ENCODE results near the gene NPSR1.
"Not testable (repeated sequence)": the region's sequence is repeated elsewhere in the genome, so short reads cannot be mapped to it uniquely, and the experiment has no call there.

Gene NPSR1

GRCh38 chr7:34875481-34875880 lies 217.5 kb downstream of the NPSR1 start:
- H3K4me3 ChIP-seq (ENCODE audit: low read depth in 1 of 2, low read length in 1 of 2) = no peak overlapping the region
- no peak overlapping the region for H3K27ac ChIP-seq
- no peaks in the 10 kb centered on the region for H3K4me1 ChIP-seq (ENCODE audit: control insufficient read depth in 1 of 2, insufficient read depth in 1 of 2, low read depth in 1 of 2, low read length in 1 of 2)
- H3K9me3 ChIP-seq = no peaks in the 10 kb centered on the region
- no peaks in the 10 kb centered on the region for H3K27me3 ChIP-seq
- TF ChIP-seq, protein P1, sequence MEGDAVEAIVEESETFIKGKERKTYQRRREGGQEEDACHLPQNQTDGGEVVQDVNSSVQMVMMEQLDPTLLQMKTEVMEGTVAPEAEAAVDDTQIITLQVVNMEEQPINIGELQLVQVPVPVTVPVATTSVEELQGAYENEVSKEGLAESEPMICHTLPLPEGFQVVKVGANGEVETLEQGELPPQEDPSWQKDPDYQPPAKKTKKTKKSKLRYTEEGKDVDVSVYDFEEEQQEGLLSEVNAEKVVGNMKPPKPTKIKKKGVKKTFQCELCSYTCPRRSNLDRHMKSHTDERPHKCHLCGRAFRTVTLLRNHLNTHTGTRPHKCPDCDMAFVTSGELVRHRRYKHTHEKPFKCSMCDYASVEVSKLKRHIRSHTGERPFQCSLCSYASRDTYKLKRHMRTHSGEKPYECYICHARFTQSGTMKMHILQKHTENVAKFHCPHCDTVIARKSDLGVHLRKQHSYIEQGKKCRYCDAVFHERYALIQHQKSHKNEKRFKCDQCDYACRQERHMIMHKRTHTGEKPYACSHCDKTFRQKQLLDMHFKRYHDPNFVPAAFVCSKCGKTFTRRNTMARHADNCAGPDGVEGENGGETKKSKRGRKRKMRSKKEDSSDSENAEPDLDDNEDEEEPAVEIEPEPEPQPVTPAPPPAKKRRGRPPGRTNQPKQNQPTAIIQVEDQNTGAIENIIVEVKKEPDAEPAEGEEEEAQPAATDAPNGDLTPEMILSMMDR (IDR thresholded peaks at IDR 0.05) = no peak
- H3K36me3 ChIP-seq = no peaks in the 10 kb centered on the region

DNA sequence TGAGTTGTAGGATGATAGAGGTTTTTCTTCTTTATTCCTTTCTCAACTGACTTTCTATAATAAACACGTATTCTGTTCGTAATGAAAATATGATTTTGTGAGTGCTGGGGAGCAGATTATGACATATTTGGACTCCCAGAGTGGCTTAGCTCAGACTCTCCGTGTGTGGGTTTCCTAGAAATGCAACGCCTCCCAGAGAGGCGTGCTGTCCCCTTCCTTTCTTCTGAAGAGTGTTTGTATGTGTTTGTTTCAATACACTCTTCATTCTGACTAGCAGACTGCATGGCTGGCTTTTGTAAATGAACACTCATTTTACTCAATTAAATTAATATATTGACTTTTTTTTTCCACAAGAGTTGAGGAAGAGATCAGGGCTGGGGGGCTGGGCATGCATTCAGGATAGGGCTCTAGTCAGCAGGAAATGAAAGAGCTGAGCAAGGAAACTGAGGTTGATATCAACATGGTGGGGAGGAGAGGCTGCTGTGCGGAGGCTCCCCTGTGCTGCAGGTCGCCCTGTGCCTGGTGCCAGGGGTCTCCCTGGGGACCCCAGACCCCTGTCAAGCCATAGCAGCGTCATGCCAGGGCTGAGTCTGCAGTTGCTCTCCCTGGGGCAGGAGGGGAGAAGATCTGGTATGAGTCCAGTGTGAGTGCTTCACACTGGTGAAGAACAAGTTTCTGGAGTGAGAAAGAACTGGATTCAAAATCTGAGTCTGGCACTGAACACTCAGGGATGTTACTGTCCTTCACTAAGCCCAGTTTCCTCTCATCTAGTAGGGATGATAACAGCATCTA lies 221.1 kb downstream of the NPSR1 start:
- not testable (repeated sequence) for H3K4me1 ChIP-seq (ENCODE audit: control insufficient read depth in 1 of 2, insufficient read depth in 1 of 2, low read depth in 1 of 2, low read length in 1 of 2); H3K27me3 ChIP-seq; H3K4me3 ChIP-seq (ENCODE audit: low read depth in 1 of 2, low read length in 1 of 2); H3K27ac ChIP-seq; H3K36me3 ChIP-seq; H3K9me3 ChIP-seq

- Histone ChIP-seq H3K9me3 (no peaks in the 10 kb centered on the region), H3K4me3 (ENCODE audit: low read depth in 1 of 2, low read length in 1 of 2) (no peak overlapping the region), H3K27ac (no peak overlapping the region), H3K27me3 (no peaks in the 10 kb centered on the region), H3K36me3 (no peaks in the 10 kb centered on the region), H3K4me1 (ENCODE audit: control insufficient read depth in 1 of 2, insufficient read depth in 1 of 2, low read depth in 1 of 2, low read length in 1 of 2) (no peaks in the 10 kb centered on the region)
- TF ChIP-seq, protein P1 (IDR thresholded peaks at IDR 0.05) = no peak
Measured at GRCh38 chr7:34879871-34880270, 221.9 kb downstream of the NPSR1 start.

- H3K4me1 ChIP-seq (ENCODE audit: control insufficient read depth in 1 of 2, insufficient read depth in 1 of 2, low read depth in 1 of 2, low read length in 1 of 2); H3K4me3 ChIP-seq (ENCODE audit: low read depth in 1 of 2, low read length in 1 of 2); H3K27ac ChIP-seq; H3K9me3 ChIP-seq; H3K36me3 ChIP-seq; H3K27me3 ChIP-seq: not testable (repeated sequence)
Measured at GRCh38 chr7:34883855-34884254, 225.8 kb downstream of the NPSR1 start.

DNA sequence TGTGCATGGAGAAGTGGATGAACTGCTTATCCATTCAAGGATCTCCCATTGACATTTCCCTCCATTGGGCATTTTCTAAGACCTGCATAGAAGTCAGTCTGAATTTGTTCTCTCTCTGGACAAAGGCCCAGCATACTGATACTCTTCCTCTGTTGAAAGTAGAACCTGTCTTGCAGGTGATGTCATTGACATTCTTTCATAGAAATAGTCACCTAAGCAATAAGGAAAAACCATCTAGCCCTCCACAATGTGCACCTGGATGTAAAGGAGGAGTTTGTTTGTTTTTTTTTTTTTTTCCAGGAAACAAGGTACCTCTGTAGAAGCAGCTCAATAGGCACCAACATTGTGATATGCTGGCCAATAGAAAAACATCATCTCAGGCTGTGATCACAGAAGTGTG lies 228.8 kb downstream of the NPSR1 start:
- no peaks in the 10 kb centered on the region for H3K36me3 ChIP-seq
- TF ChIP-seq, protein P1 (IDR thresholded peaks at IDR 0.05) = no peak
- H3K27ac ChIP-seq = no peak overlapping the region
- H3K9me3 ChIP-seq = no peaks in the 10 kb centered on the region
- H3K27me3 ChIP-seq = no peaks in the 10 kb centered on the region
- H3K4me3 ChIP-seq (ENCODE audit: low read depth in 1 of 2, low read length in 1 of 2) = no peak overlapping the region
- H3K4me1 ChIP-seq (ENCODE audit: control insufficient read depth in 1 of 2, insufficient read depth in 1 of 2, low read depth in 1 of 2, low read length in 1 of 2) = no peaks in the 10 kb centered on the region

GRCh38 chr7:34889951-34890350 lies 231.9 kb downstream of the NPSR1 start:
- H3K4me1 ChIP-seq (ENCODE audit: control insufficient read depth in 1 of 2, insufficient read depth in 1 of 2, low read depth in 1 of 2, low read length in 1 of 2) = no peaks in the 10 kb centered on the region
- no peaks in the 10 kb centered on the region for H3K9me3 ChIP-seq
- no peaks in the 10 kb centered on the region for H3K27me3 ChIP-seq
- no peak overlapping the region for H3K27ac ChIP-seq
- H3K4me3 ChIP-seq (ENCODE audit: low read depth in 1 of 2, low read length in 1 of 2) = no peak overlapping the region
- TF ChIP-seq, protein P1 (IDR thresholded peaks at IDR 0.05) = no peak
- H3K36me3 ChIP-seq = no peaks in the 10 kb centered on the region
